ENCODE results near the gene KIRREL3. TPM values are rescaled to one million over a fixed set of nuclear protein-coding genes. Genes with fewer than 3 reads are reported as not detected.

KIRREL3 gene
- total RNA-seq, 4 donors from 2014 or later: 0.82 to 15.7 (median 1.4) TPM; not detected in 1

DNA sequence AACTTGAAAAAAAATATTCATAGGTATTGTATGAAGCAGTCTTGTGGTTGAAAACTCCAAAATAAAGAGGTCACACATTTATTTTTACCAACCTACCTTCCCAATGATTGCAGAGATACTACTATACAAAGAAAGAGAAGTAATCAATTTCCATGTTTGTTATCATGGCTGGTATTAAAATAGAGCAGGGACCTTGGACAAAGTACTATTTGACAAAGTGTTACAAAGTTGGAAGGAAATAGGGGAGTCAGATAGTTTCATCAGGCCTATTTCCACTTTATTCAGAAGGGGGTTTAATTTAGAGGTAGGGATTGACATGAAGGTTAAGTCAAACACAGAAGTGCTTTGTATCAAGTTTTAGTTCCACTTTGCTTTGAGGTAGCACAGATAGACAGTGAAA lies 34.4 kb upstream of the KIRREL3 start:
- no peaks in the 10 kb centered on the region for H3K36me3 ChIP-seq
- H3K27ac ChIP-seq: no peak overlapping the region
- H3K9me3 ChIP-seq: no peaks in the 10 kb centered on the region
- no peak for DNase-seq
- H3K4me3 ChIP-seq: no peak overlapping the region
- peaks cover 10% of the 10 kb centered on the region for H3K27me3 ChIP-seq
- TF ChIP-seq EP300 (IDR thresholded peaks at IDR 0.05; ENCODE audit: low read depth) (no peak), POLR2AphosphoS5 (IDR thresholded peaks at IDR 0.05) (no peak), POLR2A (IDR thresholded peaks at IDR 0.05) (no peak)
- TF ChIP-seq, protein P1, sequence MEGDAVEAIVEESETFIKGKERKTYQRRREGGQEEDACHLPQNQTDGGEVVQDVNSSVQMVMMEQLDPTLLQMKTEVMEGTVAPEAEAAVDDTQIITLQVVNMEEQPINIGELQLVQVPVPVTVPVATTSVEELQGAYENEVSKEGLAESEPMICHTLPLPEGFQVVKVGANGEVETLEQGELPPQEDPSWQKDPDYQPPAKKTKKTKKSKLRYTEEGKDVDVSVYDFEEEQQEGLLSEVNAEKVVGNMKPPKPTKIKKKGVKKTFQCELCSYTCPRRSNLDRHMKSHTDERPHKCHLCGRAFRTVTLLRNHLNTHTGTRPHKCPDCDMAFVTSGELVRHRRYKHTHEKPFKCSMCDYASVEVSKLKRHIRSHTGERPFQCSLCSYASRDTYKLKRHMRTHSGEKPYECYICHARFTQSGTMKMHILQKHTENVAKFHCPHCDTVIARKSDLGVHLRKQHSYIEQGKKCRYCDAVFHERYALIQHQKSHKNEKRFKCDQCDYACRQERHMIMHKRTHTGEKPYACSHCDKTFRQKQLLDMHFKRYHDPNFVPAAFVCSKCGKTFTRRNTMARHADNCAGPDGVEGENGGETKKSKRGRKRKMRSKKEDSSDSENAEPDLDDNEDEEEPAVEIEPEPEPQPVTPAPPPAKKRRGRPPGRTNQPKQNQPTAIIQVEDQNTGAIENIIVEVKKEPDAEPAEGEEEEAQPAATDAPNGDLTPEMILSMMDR (IDR thresholded peaks at IDR 0.05): no peak
- in situ Hi-C loops (cut with MboI; ENCODE audit: low pct_ligation_motif_present in 1 of 4, low pct_unique_long_range_greater_than_20kb in 1 of 4, low sequenced_read_pairs in 3 of 4) (no loop called here), intact Hi-C loops (cut with DNase I; ENCODE audit: low total_unique reads) (no loop called here)
- no peaks in the 10 kb centered on the region for H3K4me1 ChIP-seq

DNA sequence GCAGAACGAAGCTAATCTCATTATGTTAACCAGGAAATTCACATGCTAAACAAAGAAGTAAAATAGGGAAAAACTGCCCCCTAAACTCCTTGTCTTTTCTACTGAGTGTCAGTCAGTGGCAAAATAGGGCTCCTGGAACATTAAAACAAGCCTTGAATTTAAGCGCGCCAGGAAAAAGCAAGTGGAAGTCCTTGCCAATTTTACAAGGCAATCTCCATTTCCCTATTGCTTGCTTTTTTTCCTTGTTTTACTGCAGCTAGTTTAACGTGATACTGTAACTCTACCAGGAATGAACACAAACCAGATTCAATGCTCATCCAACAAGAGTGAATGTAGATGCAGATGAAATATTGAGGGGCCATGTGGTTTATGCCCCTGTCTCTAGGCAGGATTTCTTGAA lies 28.1 kb upstream of the KIRREL3 start:
- H3K4me1 ChIP-seq: no peaks in the 10 kb centered on the region
- TF ChIP-seq EP300 (IDR thresholded peaks at IDR 0.05; ENCODE audit: low read depth) (no peak), POLR2AphosphoS5 (IDR thresholded peaks at IDR 0.05) (no peak)
- TF ChIP-seq, protein P1 (IDR thresholded peaks at IDR 0.05): no peak
- no peak overlapping the region for H3K27ac ChIP-seq
- H3K4me3 ChIP-seq: no peak overlapping the region
- no peak for DNase-seq
- H3K36me3 ChIP-seq: no peaks in the 10 kb centered on the region
- 15 to 31% methylated on average over 4 of the region's 4 CpGs for WGBS, 2 donors (ENCODE audit: low coverage in 1 of 2)
- no peaks in the 10 kb centered on the region for H3K27me3 ChIP-seq
- intact Hi-C loops (cut with DNase I; ENCODE audit: low total_unique reads): no loop called here
- no peaks in the 10 kb centered on the region for H3K9me3 ChIP-seq
- in situ Hi-C loops (cut with MboI; ENCODE audit: low pct_ligation_motif_present in 1 of 4, low pct_unique_long_range_greater_than_20kb in 1 of 4, low sequenced_read_pairs in 3 of 4): no loop called here

DNA sequence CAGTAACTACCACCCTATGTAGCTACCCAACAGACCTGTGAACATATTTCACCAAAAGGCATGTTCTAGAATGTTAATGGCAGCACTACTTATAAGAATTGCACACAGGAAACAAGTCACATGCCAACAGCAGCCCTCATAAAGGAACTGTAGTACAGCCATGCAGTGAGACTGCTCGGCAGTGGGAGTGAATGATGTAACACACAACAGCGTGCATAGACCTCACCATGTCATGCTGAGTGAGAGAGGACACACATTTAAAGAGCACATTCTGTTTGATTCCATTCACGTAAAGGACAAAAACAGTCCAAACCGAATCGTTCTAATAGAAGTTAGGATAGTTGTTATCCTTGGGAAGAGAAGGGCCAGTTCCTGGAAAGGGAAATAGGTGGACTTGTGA lies 27.2 kb upstream of the KIRREL3 start:
- no peak for DNase-seq
- Histone ChIP-seq H3K36me3 (no peaks in the 10 kb centered on the region), H3K4me1 (no peaks in the 10 kb centered on the region), H3K9me3 (no peaks in the 10 kb centered on the region), H3K4me3 (no peak overlapping the region), H3K27me3 (no peaks in the 10 kb centered on the region), H3K27ac (no peak overlapping the region)
- intact Hi-C loops (cut with DNase I; ENCODE audit: low total_unique reads) (no loop called here), in situ Hi-C loops (cut with MboI; ENCODE audit: low pct_ligation_motif_present in 1 of 4, low pct_unique_long_range_greater_than_20kb in 1 of 4, low sequenced_read_pairs in 3 of 4) (no loop called here)
- 71 to 81% methylated on average over 2 to 5 of the region's 5 CpGs for WGBS, 2 donors (ENCODE audit: low coverage in 1 of 2)
- TF ChIP-seq EP300 (IDR thresholded peaks at IDR 0.05; ENCODE audit: low read depth) (no peak), POLR2A (IDR thresholded peaks at IDR 0.05) (no peak), POLR2AphosphoS5 (IDR thresholded peaks at IDR 0.05) (no peak)
- TF ChIP-seq, protein P1 (IDR thresholded peaks at IDR 0.05): no peak

DNA sequence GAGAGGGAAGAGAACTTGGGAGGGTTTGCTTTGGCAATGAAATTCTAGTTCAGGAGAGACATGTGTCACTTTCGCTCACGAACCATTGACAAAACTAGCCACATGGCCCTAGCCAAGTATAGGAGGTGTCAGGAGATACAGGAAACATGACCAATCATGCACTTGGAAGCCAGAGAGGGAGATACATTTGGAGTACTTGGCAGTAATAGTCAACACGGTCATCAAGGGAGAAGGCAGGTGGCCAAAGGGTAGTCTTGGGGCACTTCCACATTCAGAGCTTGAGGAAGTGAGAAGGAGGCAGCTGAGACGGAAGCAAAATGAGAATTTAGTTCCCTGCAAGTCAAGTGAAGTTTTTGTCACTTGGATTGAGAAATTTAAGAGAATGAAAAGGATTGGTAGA lies 26.4 kb upstream of the KIRREL3 start:
- H3K36me3 ChIP-seq: no peaks in the 10 kb centered on the region
- WGBS, 2 donors (ENCODE audit: low coverage in 1 of 2): 73 to 81% methylated on average over 2 to 4 of the region's 4 CpGs
- TF ChIP-seq POLR2A (IDR thresholded peaks at IDR 0.05) (no peak), EP300 (IDR thresholded peaks at IDR 0.05; ENCODE audit: low read depth) (no peak), POLR2AphosphoS5 (IDR thresholded peaks at IDR 0.05) (no peak)
- TF ChIP-seq, protein P1 (IDR thresholded peaks at IDR 0.05): no peak
- H3K27me3 ChIP-seq: no peaks in the 10 kb centered on the region
- in situ Hi-C loops (cut with MboI; ENCODE audit: low pct_ligation_motif_present in 1 of 4, low pct_unique_long_range_greater_than_20kb in 1 of 4, low sequenced_read_pairs in 3 of 4): no loop called here
- intact Hi-C loops (cut with DNase I; ENCODE audit: low total_unique reads): no loop called here
- no peak overlapping the region for H3K27ac ChIP-seq
- no peaks in the 10 kb centered on the region for H3K4me1 ChIP-seq
- no peak for DNase-seq
- no peaks in the 10 kb centered on the region for H3K9me3 ChIP-seq
- H3K4me3 ChIP-seq: no peak overlapping the region
